Psoas muscle (tissue), 8 donors: ENCODE data around the gene CPLX3. TPM values are rescaled to one million over a fixed set of nuclear protein-coding genes. Genes with fewer than 3 reads are reported as not detected.

Experiments used
- ATAC-seq, 4 donors: fragments of 200-7000 bp; cut with Tn5 transposase; one replicate each; pipeline ENCODE4 v1.9.1; 2020; ENCODE audit warnings: moderate library complexity in 3 of 4, mild to moderate bottlenecking in 2 of 4
- DNase-seq, 2 donors: peaks; one replicate each; pipeline ENCODE4 v3.0.0-alpha.2; 2020
- H3K27ac ChIP-seq: fragments of 200-600 bp; one replicate; pipeline ENCODE4 v1.8.0; 2022
- H3K27me3 ChIP-seq, 3 donors: fragments of 200-600 bp in 1 of 3; one replicate each; pipeline versions ENCODE4 v1.6.1 to v1.8.0; 2013 to 2022; ENCODE audit warnings: low read length in 2 of 3, mild to moderate bottlenecking in 2 of 3, moderate library complexity in 1 of 3; ENCODE audit not compliant: insufficient read depth in 3 of 3
- H3K36me3 ChIP-seq, 2 donors: fragments of 200-600 bp in 1 of 2; one replicate each; pipeline versions ENCODE4 v1.6.1 to v1.8.0; 2013 to 2022; ENCODE audit warnings: low read depth in 1 of 2, mild to moderate bottlenecking in 1 of 2, moderate library complexity in 1 of 2; ENCODE audit not compliant: insufficient read depth in 1 of 2
- H3K4me1 ChIP-seq: fragments of 200-600 bp; one replicate; pipeline ENCODE4 v1.8.0; 2022
- H3K4me3 ChIP-seq: fragments of 200-600 bp; one replicate; pipeline ENCODE4 v1.8.0; 2022; ENCODE audit warnings: mild to moderate bottlenecking
- H3K9me3 ChIP-seq: fragments of 200-600 bp; one replicate; pipeline ENCODE4 v1.8.0; 2022
- CTCF ChIP-seq: fragments of 200-600 bp; IDR thresholded peaks from one replicate; pipeline ENCODE4 v1.8.0; 2022; ENCODE audit warnings: antibody characterized with exemption
- WGBS, 3 donors: extraction: QIAGEN DNeasy Blood & Tissue Kit; methylation state at CpG; one replicate each; pipeline versions ENCODE4 v1.1.6 to v1.1.7; 2013; 5-methylcytosine and 5-hydroxymethylcytosine counted together
- intact Hi-C, 2 donors: fragments of 100-400 bp; cut with DNase I; formaldehyde crosslinking; loops; one replicate each; pipeline versions ENCODE4 v1.11.0 to v1.14.2; 2022
- polyA plus RNA-seq, 3 donors: library from polyadenylated mRNA; stranded (reverse); fragments of 200-250 nt; gene quantifications; one replicate each; pipeline ENCODE4 v1.2.3, GENCODE V29; 2013
- total RNA-seq, 4 donors: library from RNA; stranded (reverse); fragmentation: NEBNext Ultra II Directional in 2 of 4; extraction: Animal tissue kit (Norgen Biotek cat#: 25700) in 2 of 4; gene quantifications; one replicate each; pipeline versions ENCODE4 v1.2.1 to v1.2.4, GENCODE V29; 2021 to 2023
- donor health status: healthy with polysubstance abuse.
- donor health status: DM: no; HTN: no; CAD: no; lungs with moderate emphysema.
- donor health status: Bipolar disorder and iron deficiency.
- donor health status: healthy.
- donor health status: DM: yes; HTN: yes; CAD: no.
- donor health status: DM: no; HTN: no; CAD: no.
- donor health status: DM: no; HTN: no; CAD: no.
- donor health status: DM: yes; HTN: yes; CAD: no.

Gene CPLX3
- total and polyA plus RNA-seq, 7 donors: 0.03 to 0.19 (median 0.04) TPM; not detected in 4

GRCh38 chr15:74845208-74845568, 18.8 kb downstream of the CPLX3 start:
- H3K27me3 ChIP-seq: no peaks in the 10 kb centered on the region
- no peak for TF ChIP-seq CTCF
- peaks cover 0 to 66% of the 10 kb centered on the region in 2 donors for H3K36me3 ChIP-seq
- peaks cover 19% of the 10 kb centered on the region for H3K4me1 ChIP-seq
- no peaks in the 10 kb centered on the region for H3K9me3 ChIP-seq
- intact Hi-C loops: no loop called here
- DNase-seq (no peak), ATAC-seq (no peak)
- no peak overlapping the region for H3K27ac ChIP-seq
- 68 to 83% (median 78%) methylated on average over 5 of the region's 5 CpGs for WGBS, 3 donors
- H3K4me3 ChIP-seq: no peak overlapping the region

GRCh38 chr15:74845581-74845980, 19.2 kb downstream of the CPLX3 start:
- Histone ChIP-seq H3K9me3 (no peaks in the 10 kb centered on the region), H3K27ac (no peak overlapping the region), H3K4me3 (no peak overlapping the region), H3K4me1 (peaks cover 19% of the 10 kb centered on the region), H3K27me3 (no peaks in the 10 kb centered on the region), H3K36me3 (peaks cover 0 to 66% of the 10 kb centered on the region in 2 donors)
- ATAC-seq: no peak
- WGBS, 3 donors: 85 to 90% (median 87%) methylated on average over 4 of the region's 4 CpGs
- no peak for TF ChIP-seq CTCF
- intact Hi-C loops: no loop called here
- no peak for DNase-seq

GRCh38 chr15:74847432-74847831, 21.0 kb downstream of the CPLX3 start:
- WGBS, 3 donors: 22 to 45% (median 27%) methylated on average over 3 of the region's 3 CpGs
- Histone ChIP-seq H3K27ac (peak overlapping the region; percentile 21), H3K4me3 (no peak overlapping the region), H3K4me1 (peaks cover 19% of the 10 kb centered on the region), H3K27me3 (no peaks in the 10 kb centered on the region), H3K9me3 (no peaks in the 10 kb centered on the region), H3K36me3 (peaks cover 0 to 75% of the 10 kb centered on the region in 2 donors)
- no peak for TF ChIP-seq CTCF
- intact Hi-C loops: no loop called here
- DNase-seq (peak in 1 of 2 donors; percentile 75), ATAC-seq (peak in 3 of 4 donors; percentile 19 to 54 (median 47))

- DNase-seq: no peak
- TF ChIP-seq CTCF: no peak
- H3K9me3 ChIP-seq: no peaks in the 10 kb centered on the region
- peaks cover 20% of the 10 kb centered on the region for H3K4me1 ChIP-seq
- 98 to 99% (median 98%) methylated on average over 4 of the region's 4 CpGs for WGBS, 3 donors
- ATAC-seq: no peak
- no peak overlapping the region for H3K27ac ChIP-seq
- no peaks in the 10 kb centered on the region for H3K27me3 ChIP-seq
- no peak overlapping the region for H3K4me3 ChIP-seq
- intact Hi-C loops: no loop called here
- peaks cover 0 to 90% of the 10 kb centered on the region in 2 donors for H3K36me3 ChIP-seq
These were observed 24.0 kb downstream of the CPLX3 start for GRCh38 chr15:74850393-74850792.

GRCh38 chr15:74851960-74852359, 25.5 kb downstream of the CPLX3 start:
- 93 to 95% (median 94%) methylated on average over 7 of the region's 7 CpGs for WGBS, 3 donors
- no peak overlapping the region for H3K4me3 ChIP-seq
- H3K27me3 ChIP-seq: no peaks in the 10 kb centered on the region
- ATAC-seq (no peak), DNase-seq (no peak)
- TF ChIP-seq CTCF: no peak
- no peak overlapping the region for H3K27ac ChIP-seq
- H3K9me3 ChIP-seq: no peaks in the 10 kb centered on the region
- H3K36me3 ChIP-seq: peaks cover 0 to 75% of the 10 kb centered on the region in 2 donors
- intact Hi-C loops: no loop called here
- H3K4me1 ChIP-seq: peaks cover 34% of the 10 kb centered on the region
